K562 (cell line): ENCODE data around the gene CAPN8. TPM values are rescaled to one million over a fixed set of nuclear protein-coding genes. Genes with fewer than 3 reads are reported as not detected.

Experiments
- AFF4 ChIP-seq: sonication (generic); formaldehyde crosslinking; IDR thresholded peaks from 2 replicates; pipeline ENCODE4 v1.8.0; 2023; ENCODE audit warnings: mild to moderate bottlenecking, missing genetic modification reagents
- BRF2 ChIP-seq: IDR thresholded peaks from 3 replicates; pipeline ENCODE4 v1.6.1; 2011; ENCODE audit warnings: borderline replicate concordance, mild to moderate bottlenecking; ENCODE audit not compliant: insufficient read length, insufficient read depth
- DNMT1 ChIP-seq: fragments of 450-650 bp; IDR thresholded peaks from 2 replicates; pipeline ENCODE4 v1.6.1; 2016; ENCODE audit warnings: antibody characterized with exemption, mild to moderate bottlenecking
- ETS1 ChIP-seq: conservative IDR thresholded peaks from 2 replicates; pipeline ENCODE4 v1.6.1; 2011; ENCODE audit warnings: low read depth, mild to moderate bottlenecking, low read length; ENCODE audit not compliant: control insufficient read depth
- FOXP4 ChIP-seq: sonication (generic); formaldehyde crosslinking; IDR thresholded peaks from 2 replicates; pipeline ENCODE4 v1.8.0; 2022; ENCODE audit warnings: mild to moderate bottlenecking, missing genetic modification reagents, borderline replicate concordance
- KDM5B ChIP-seq: fragments of 200-600 bp; sonication (generic); IDR thresholded peaks from 2 replicates; pipeline ENCODE4 v1.6.1; 2012; ENCODE audit warnings: low read depth, mild to moderate bottlenecking, moderate library complexity, low read length, control low read depth, inconsistent platforms; ENCODE audit not compliant: insufficient replicate concordance
- KHSRP ChIP-seq: fragments of 450-650 bp; IDR thresholded peaks from 2 replicates; pipeline ENCODE4 v1.6.1; 2017
- NCOR1 ChIP-seq: fragments of 450-650 bp; IDR thresholded peaks from 2 replicates; pipeline ENCODE4 v1.6.1; 2016; ENCODE audit warnings: mild to moderate bottlenecking, moderate library complexity
- NR3C1 ChIP-seq: sonication (generic); formaldehyde crosslinking; IDR thresholded peaks from 2 replicates; pipeline ENCODE4 v1.8.1; 2022; ENCODE audit warnings: missing genetic modification reagents
- PHB ChIP-seq: fragments of 250-450 bp; sonication (Bioruptor Pico); IDR thresholded peaks from 2 replicates; pipeline ENCODE4 v1.5.0; 2021
- SAFB ChIP-seq: fragments of 200-400 bp; formaldehyde crosslinking; IDR thresholded peaks from 2 replicates; pipeline ENCODE4 v1.6.1; 2017; ENCODE audit warnings: low read depth, low read length, borderline replicate concordance
- VEZF1 ChIP-seq: fragments of 200-800 bp; sonication (Bioruptor generic); IDR thresholded peaks from 2 replicates; pipeline ENCODE4 v1.6.1; 2017; ENCODE audit warnings: missing genetic modification characterization, missing compliant biosample characterization
- ZBTB9 ChIP-seq: fragments of 450-650 bp; formaldehyde crosslinking; IDR thresholded peaks from 2 replicates; pipeline ENCODE4 v1.4.0; 2020; ENCODE audit warnings: mild to moderate bottlenecking, moderate library complexity
- ZFX ChIP-seq: sonication (generic); formaldehyde crosslinking; IDR thresholded peaks from 2 replicates; pipeline ENCODE4 v1.8.0; 2022; ENCODE audit warnings: mild to moderate bottlenecking, missing genetic modification reagents, moderate library complexity
- ZNF24 ChIP-seq: fragments of 450-650 bp; IDR thresholded peaks from 2 replicates; pipeline ENCODE4 v1.6.1; 2016
- ZNF76 ChIP-seq: fragments of 250-450 bp; sonication (Bioruptor Pico); IDR thresholded peaks from 2 replicates; pipeline ENCODE4 v1.4.0; 2020; ENCODE audit warnings: mild to moderate bottlenecking, moderate library complexity, borderline replicate concordance
- polyA plus RNA-seq, 8 experiments: library from polyadenylated mRNA; depleted of rRNA in 4 of 8; stranded (reverse) in 5 of 8; unstranded in 3 of 8; fragments of >200 nt; fragmentation: Nextera tagmentation in 2 of 8; fragmentation: Illumina TruSeq in 1 of 8; extraction: Ambion mirVana in 2 of 8; extraction: Trizol in 1 of 8; gene quantifications; 2 replicates each; pipeline versions ENCODE4 v1.2.1 to v1.2.3, GENCODE V29; 2011 to 2014; ENCODE audit warnings: inconsistent platforms in 1 of 8, missing spikeins in 1 of 8
- total RNA-seq, 7 experiments: library from RNA; depleted of rRNA in 6 of 7; stranded (reverse); fragments of >200 nt in 6 of 7; fragmentation: Illumina TruSeq in 2 of 7; extraction: Trizol in 2 of 7; gene quantifications; 2 replicates each; pipeline versions ENCODE4 v1.2.1 to v1.2.3, GENCODE V29; 2011 to 2021; ENCODE audit warnings: low replicate concordance in 1 of 7

Gene CAPN8
- total and polyA plus RNA-seq, 9 of the 15 experiments (the other 6 are each of a cell fraction or from before 2014, with no cell fraction given) = 0.06 TPM; not detected in 8

GRCh38 chr1:223712194-223712849 is 46.8 kb upstream of the CAPN8 start, which contains the start of gene CAPN2 (continued):
- TF ChIP-seq AFF4 (CRISPR knock-in tag) (peak; percentile 79), FOXP4 (CRISPR knock-in tag) (no peak), BRF2 (no peak), ZNF76 (CRISPR knock-in tag) (peak; percentile 88; the same call in 1 of the 2 replicates), DNMT1 (no peak), ZNF24 (peak; percentile 65), NCOR1 (no peak), VEZF1 (CRISPR knock-in tag) (no peak), KHSRP (no peak), PHB (CRISPR knock-in tag) (no peak), ZBTB9 (CRISPR knock-in tag) (peak; percentile 78), KDM5B (peak; percentile 77), SAFB (no peak), ETS1 (peak; percentile 69; the same call in 1 of the 2 replicates), ZFX (peak; percentile 92), NR3C1 (CRISPR knock-in tag) (no peak)
